SK-N-SH (cell line): Measurements from ENCODE around the gene INPP5K. TPM values are rescaled to one million over a fixed set of nuclear protein-coding genes. Genes with fewer than 3 reads are reported as not detected.

Experiments
- CTCF ChIA-PET: fragments of 300-600, 350-600 bp; formaldehyde crosslinking; extraction: SDS; loops from one replicate; lab custom pipeline; 2021; lab: Yijun Ruan, JAX
- POLR2A ChIA-PET: fragments of 350-600 bp; sonication (Branson Sonifier 250); formaldehyde crosslinking; extraction: SDS; loops from one replicate; lab custom pipeline; 2020; ENCODE audit warnings: antibody characterized with exemption, inconsistent platforms; lab: Yijun Ruan, JAX
- DNase-seq: peaks from one replicate; pipeline ENCODE4 v3.0.0; 2012
- H2AFZ ChIP-seq: fragments of 200-600 bp; sonication (generic); 2 replicates; pipeline ENCODE4 v1.8.1; 2016; ENCODE audit warnings: antibody characterized with exemption, mild to moderate bottlenecking, low read depth
- H3F3A ChIP-seq: fragments of 200-600 bp; sonication (generic); replicated peaks from 2 replicates; pipeline ENCODE3; 2016; ENCODE audit warnings: antibody characterized with exemption, mild to moderate bottlenecking; ENCODE audit not compliant: insufficient read depth
- H3K27ac ChIP-seq, 2 experiments: fragments of 200-500 bp in 1 of 2; fragments of 200-600 bp in 1 of 2; sonication (Bioruptor generic) in 1 of 2; sonication (generic), shearing (Covaris generic) in 1 of 2; 2 replicates each; pipeline versions ENCODE4 v1.5.1 to v1.6.1; 2014 to 2016; ENCODE audit warnings: low read depth in 2 of 2, inconsistent platforms in 1 of 2, low read length in 1 of 2, mild to moderate bottlenecking in 1 of 2, mixed read lengths in 1 of 2
- H3K27me3 ChIP-seq: fragments of 200-600 bp; sonication (generic), shearing (Covaris generic); 2 replicates; pipeline ENCODE4 v1.6.1; 2016; ENCODE audit warnings: mixed run types; ENCODE audit not compliant: insufficient read depth
- H3K36me3 ChIP-seq, 2 experiments: fragments of 200-500 bp in 1 of 2; fragments of 200-600 bp in 1 of 2; sonication (Bioruptor generic) in 1 of 2; sonication (generic) in 1 of 2; replicated peaks in 1 of 2; 2 replicates each; pipeline versions ENCODE3 to v1.5.1; 2014 to 2016; ENCODE audit warnings: low read length in 1 of 2, mild to moderate bottlenecking in 1 of 2; ENCODE audit not compliant: insufficient read depth in 2 of 2, control insufficient read depth in 1 of 2
- H3K4me1 ChIP-seq, 2 experiments: fragments of 200-500 bp in 1 of 2; fragments of 200-600 bp in 1 of 2; sonication (Bioruptor generic) in 1 of 2; sonication (generic), shearing (Covaris generic) in 1 of 2; 2 replicates each; pipeline versions ENCODE4 v1.5.1 to v1.6.1; 2014 to 2016; ENCODE audit warnings: low read depth in 1 of 2, low read length in 1 of 2, mixed run types in 1 of 2; ENCODE audit not compliant: insufficient read depth in 2 of 2, control insufficient read depth in 1 of 2
- H3K4me2 ChIP-seq: fragments of 200-600 bp; sonication (generic), shearing (Covaris generic); 2 replicates; pipeline ENCODE4 v1.6.1; 2017; ENCODE audit warnings: mixed run types
- H3K4me3 ChIP-seq, 2 experiments: fragments of 200-500 bp in 1 of 2; fragments of 200-600 bp in 1 of 2; sonication (Bioruptor generic) in 1 of 2; sonication (generic), shearing (Covaris generic) in 1 of 2; 2 replicates each; pipeline versions ENCODE4 v1.5.1 to v1.8.1; 2014 to 2016; ENCODE audit warnings: low read depth in 2 of 2, inconsistent platforms in 1 of 2, low read length in 1 of 2, mild to moderate bottlenecking in 1 of 2, mixed read lengths in 1 of 2, moderate library complexity in 1 of 2
- H3K79me2 ChIP-seq: fragments of 200-600 bp; sonication (generic); 2 replicates; pipeline ENCODE4 v1.8.1; 2017; ENCODE audit warnings: mild to moderate bottlenecking; ENCODE audit not compliant: insufficient read depth
- H3K9ac ChIP-seq: fragments of 200-600 bp; sonication (generic); 2 replicates; pipeline ENCODE4 v1.6.1; 2017; ENCODE audit warnings: mixed run types
- H3K9me2 ChIP-seq: fragments of 200-600 bp; sonication (generic); 2 replicates; pipeline ENCODE4 v1.6.1; 2017; ENCODE audit warnings: mixed run types
- H3K9me3 ChIP-seq: fragments of 200-600 bp; sonication (generic); 2 replicates; pipeline ENCODE4 v1.6.1; 2017; ENCODE audit warnings: mixed run types, mild to moderate bottlenecking, moderate library complexity
- H4K20me1 ChIP-seq: fragments of 200-600 bp; sonication (generic); 2 replicates; pipeline ENCODE4 v1.6.1; 2017; ENCODE audit warnings: mild to moderate bottlenecking, mixed run types; ENCODE audit not compliant: insufficient read depth
- EP300 ChIP-seq, 2 experiments: IDR thresholded peaks; 2 replicates each; pipeline versions ENCODE4 v1.4.0 to v1.6.1; 2012; ENCODE audit warnings: borderline replicate concordance in 1 of 2, low read depth in 1 of 2, low read length in 1 of 2
- EZH2phosphoT487 ChIP-seq: fragments of 200-600 bp; sonication (generic); IDR thresholded peaks from 2 replicates; pipeline ENCODE4 v1.6.1; 2017; ENCODE audit warnings: low read depth, mixed run types, mild to moderate bottlenecking, antibody characterized with exemption, moderate library complexity, borderline replicate concordance
- FOSL2 ChIP-seq: IDR thresholded peaks from 2 replicates; pipeline ENCODE4 v1.4.0; 2012; ENCODE audit warnings: low read depth, mild to moderate bottlenecking, moderate library complexity, borderline replicate concordance
- RFX5 ChIP-seq: IDR thresholded peaks from 2 replicates; pipeline ENCODE4 v1.6.1; 2012; ENCODE audit warnings: mild to moderate bottlenecking, improper control_type of control experiment, low read length
- RXRA ChIP-seq: IDR thresholded peaks from 2 replicates; pipeline ENCODE4 v1.4.0; 2012; ENCODE audit warnings: low read depth, mild to moderate bottlenecking, borderline replicate concordance
- SIN3A ChIP-seq: IDR thresholded peaks from 2 replicates; pipeline ENCODE4 v1.6.1; 2012; ENCODE audit warnings: low read depth, mild to moderate bottlenecking, low read length, moderate library complexity, borderline replicate concordance
- TCF12 ChIP-seq: IDR thresholded peaks from 2 replicates; pipeline ENCODE4 v1.4.0; 2012
- WGBS: methylation state at CpG from one replicate; pipeline ENCODE4 v1.1.6; 2017; ENCODE audit warnings: low lambda C conversion rate; 5-methylcytosine and 5-hydroxymethylcytosine counted together
- polyA plus RNA-seq, 3 experiments: library from polyadenylated mRNA; depleted of rRNA; stranded (reverse); fragments of >200 nt; gene quantifications; 2 replicates each; pipeline ENCODE4 v1.2.3, GENCODE V29; 2012
- TF ChIP-seq, protein P1 (sequence below): IDR thresholded peaks from 2 replicates; pipeline ENCODE4 v1.4.0; 2012; ENCODE audit warnings: low read depth, borderline replicate concordance
- TF ChIP-seq, protein P2 (sequence below): IDR thresholded peaks from 2 replicates; pipeline ENCODE4 v1.4.0; 2012; ENCODE audit warnings: low read depth, borderline replicate concordance
- TF ChIP-seq, protein P3 (sequence below): IDR thresholded peaks from 2 replicates; pipeline ENCODE4; 2012

The INPP5K gene
- polyA plus RNA-seq, 1 of the 3 experiments (the other 2 are of a cell fraction) = 26.2 TPM

DNA sequence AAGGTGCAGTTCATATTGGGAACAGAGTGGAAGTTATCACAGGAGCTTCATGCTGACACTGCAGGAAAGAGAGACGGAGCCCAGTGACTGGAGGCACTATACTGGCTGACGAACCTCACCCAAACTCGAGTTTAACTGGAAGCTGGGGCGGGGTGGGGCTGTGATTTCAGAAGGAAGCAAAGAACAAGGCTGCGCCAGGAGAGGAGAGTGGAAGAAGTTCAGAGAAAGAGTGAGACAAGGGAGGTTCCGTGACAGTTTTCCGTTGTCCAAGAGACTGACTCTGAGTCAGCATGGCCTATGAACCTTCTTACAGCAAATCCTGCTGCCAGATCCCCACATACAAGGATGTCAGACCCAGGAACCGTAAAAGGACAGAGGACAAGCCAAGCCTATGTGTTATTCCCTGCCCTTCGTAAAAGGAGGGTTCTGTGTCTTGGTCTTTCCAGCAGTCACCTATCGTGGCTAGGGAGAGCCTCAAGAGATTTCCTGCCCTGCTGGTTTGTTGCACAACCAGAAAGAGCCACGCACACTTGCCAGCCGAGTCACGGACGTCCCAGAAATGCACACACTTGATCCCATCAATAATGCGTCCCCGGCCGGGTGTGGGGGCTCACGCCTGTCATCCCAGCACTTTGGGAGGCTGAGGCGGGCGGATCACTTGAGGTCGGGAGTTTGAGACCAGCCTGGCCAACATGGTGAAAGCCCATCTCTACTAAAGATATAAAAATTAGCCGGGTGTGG is 41.1 kb upstream of the INPP5K start:
- Histone ChIP-seq H2AFZ (no peak overlapping the region), H3K9me2 (no peaks in the 10 kb centered on the region), H3K4me1 (peaks cover 0 to 19% of the 10 kb centered on the region in 2 experiments; a peak in 1 of 4 replicates), H3K36me3 (peaks cover 10 to 20% of the 10 kb centered on the region in 2 experiments), H3K9ac (no peak overlapping the region), H3K4me2 (no peak overlapping the region), H3F3A (no peaks in the 10 kb centered on the region), H3K79me2 (peaks cover 86% of the 10 kb centered on the region), H4K20me1 (peaks cover 74% of the 10 kb centered on the region), H3K9me3 (no peaks in the 10 kb centered on the region), H3K27ac (no peak overlapping the region), H3K4me3 (no peak overlapping the region), H3K27me3 (no peaks in the 10 kb centered on the region)
- CTCF ChIA-PET = interaction anchor here (1.5 kb wide), 1 partner anchor 112 kb away, joined by 3 read pairs; no protein-coding TSS in a partner anchor
- TF ChIP-seq EZH2phosphoT487 (no peak), RFX5 (no peak), TCF12 (no peak), EP300 (IDR thresholded peaks at IDR 0.05; ENCODE audit: borderline replicate concordance in 1 of 2, low read depth in 1 of 2, low read length in 1 of 2) (no peak), FOSL2 (no peak), SIN3A (no peak), RXRA (no peak)
- TF ChIP-seq, protein P1, sequence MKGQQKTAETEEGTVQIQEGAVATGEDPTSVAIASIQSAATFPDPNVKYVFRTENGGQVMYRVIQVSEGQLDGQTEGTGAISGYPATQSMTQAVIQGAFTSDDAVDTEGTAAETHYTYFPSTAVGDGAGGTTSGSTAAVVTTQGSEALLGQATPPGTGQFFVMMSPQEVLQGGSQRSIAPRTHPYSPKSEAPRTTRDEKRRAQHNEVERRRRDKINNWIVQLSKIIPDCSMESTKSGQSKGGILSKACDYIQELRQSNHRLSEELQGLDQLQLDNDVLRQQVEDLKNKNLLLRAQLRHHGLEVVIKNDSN = no peak
- TF ChIP-seq, protein P2, sequence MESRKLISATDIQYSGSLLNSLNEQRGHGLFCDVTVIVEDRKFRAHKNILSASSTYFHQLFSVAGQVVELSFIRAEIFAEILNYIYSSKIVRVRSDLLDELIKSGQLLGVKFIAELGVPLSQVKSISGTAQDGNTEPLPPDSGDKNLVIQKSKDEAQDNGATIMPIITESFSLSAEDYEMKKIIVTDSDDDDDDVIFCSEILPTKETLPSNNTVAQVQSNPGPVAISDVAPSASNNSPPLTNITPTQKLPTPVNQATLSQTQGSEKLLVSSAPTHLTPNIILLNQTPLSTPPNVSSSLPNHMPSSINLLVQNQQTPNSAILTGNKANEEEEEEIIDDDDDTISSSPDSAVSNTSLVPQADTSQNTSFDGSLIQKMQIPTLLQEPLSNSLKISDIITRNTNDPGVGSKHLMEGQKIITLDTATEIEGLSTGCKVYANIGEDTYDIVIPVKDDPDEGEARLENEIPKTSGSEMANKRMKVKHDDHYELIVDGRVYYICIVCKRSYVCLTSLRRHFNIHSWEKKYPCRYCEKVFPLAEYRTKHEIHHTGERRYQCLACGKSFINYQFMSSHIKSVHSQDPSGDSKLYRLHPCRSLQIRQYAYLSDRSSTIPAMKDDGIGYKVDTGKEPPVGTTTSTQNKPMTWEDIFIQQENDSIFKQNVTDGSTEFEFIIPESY = no peak
- TF ChIP-seq, protein P3, sequence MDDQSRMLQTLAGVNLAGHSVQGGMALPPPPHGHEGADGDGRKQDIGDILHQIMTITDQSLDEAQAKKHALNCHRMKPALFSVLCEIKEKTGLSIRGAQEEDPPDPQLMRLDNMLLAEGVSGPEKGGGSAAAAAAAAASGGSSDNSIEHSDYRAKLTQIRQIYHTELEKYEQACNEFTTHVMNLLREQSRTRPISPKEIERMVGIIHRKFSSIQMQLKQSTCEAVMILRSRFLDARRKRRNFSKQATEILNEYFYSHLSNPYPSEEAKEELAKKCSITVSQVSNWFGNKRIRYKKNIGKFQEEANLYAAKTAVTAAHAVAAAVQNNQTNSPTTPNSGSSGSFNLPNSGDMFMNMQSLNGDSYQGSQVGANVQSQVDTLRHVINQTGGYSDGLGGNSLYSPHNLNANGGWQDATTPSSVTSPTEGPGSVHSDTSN = no peak
- WGBS = 92% methylated on average over 19 of the region's 22 CpGs
- DNase-seq = no peak
- POLR2A ChIA-PET = no interaction called here
